Calu3 (cell line): ENCODE measurements around the gene THOC3. TPM values are rescaled to one million over a fixed set of nuclear protein-coding genes. Genes with fewer than 3 reads are reported as not detected.
"Not testable (repeated sequence)": the region's sequence is repeated elsewhere in the genome, so short reads cannot be mapped to it uniquely, and the experiment has no call there.

ENCODE experiments used
- BruUV-seq: library from RNA; stranded (reverse); fragments of 400-500 nt; replicated peaks from 2 replicates; lab custom pipeline; 2021; lab: Mats Ljungman, UMichigan
- CTCF ChIA-PET: fragments of 300-600 bp; sonication (Branson Sonifier 250); formaldehyde crosslinking; loops from one replicate; lab custom pipeline; 2022; ENCODE audit warnings: antibody characterized with exemption; lab: Charles Lee
- DNase-seq: peaks from one replicate; pipeline ENCODE4 v3.0.0; 2022
- H3K27ac Mint-ChIP-seq: one replicate; pipeline ENCODE4 v1.8.0; 2022; ENCODE audit warnings: mixed read lengths; ENCODE audit not compliant: unreplicated experiment
- H3K27me3 Mint-ChIP-seq: one replicate; pipeline ENCODE4 v1.8.0; 2022; ENCODE audit warnings: mixed read lengths; ENCODE audit not compliant: unreplicated experiment
- H3K36me3 Mint-ChIP-seq: one replicate; pipeline ENCODE4 v1.8.0; 2022; ENCODE audit warnings: mild to moderate bottlenecking, moderate library complexity, mixed read lengths; ENCODE audit not compliant: insufficient read depth, unreplicated experiment
- H3K4me1 Mint-ChIP-seq: one replicate; pipeline ENCODE4 v1.8.0; 2022; ENCODE audit warnings: mild to moderate bottlenecking, low read depth, mixed read lengths; ENCODE audit not compliant: unreplicated experiment
- H3K4me3 Mint-ChIP-seq: one replicate; pipeline ENCODE4 v1.8.0; 2022; ENCODE audit warnings: mild to moderate bottlenecking, low read depth, moderate library complexity, mixed read lengths; ENCODE audit not compliant: unreplicated experiment
- H3K9me3 Mint-ChIP-seq: one replicate; pipeline ENCODE4 v1.8.0; 2022; ENCODE audit warnings: low read depth, mixed read lengths; ENCODE audit not compliant: unreplicated experiment
- intact Hi-C: fragments of 100-400 bp; cut with micrococcal nuclease; formaldehyde crosslinking; loops from one replicate; pipeline ENCODE4 v1.10.0; 2022; ENCODE audit not compliant: unreplicated experiment
- total RNA-seq: library from RNA; stranded (reverse); gene quantifications from 2 replicates; pipeline ENCODE4 v1.2.3, GENCODE V29; 2022
- TF ChIP-seq, protein P1 (sequence below): fragments of 200-600 bp; IDR thresholded peaks from one replicate; pipeline ENCODE4 v1.8.0; 2022; ENCODE audit warnings: antibody characterized with exemption; ENCODE audit not compliant: unreplicated experiment

THOC3 gene
- total RNA-seq, 1 experiment from 2014 or later = 87.8 TPM

DNA sequence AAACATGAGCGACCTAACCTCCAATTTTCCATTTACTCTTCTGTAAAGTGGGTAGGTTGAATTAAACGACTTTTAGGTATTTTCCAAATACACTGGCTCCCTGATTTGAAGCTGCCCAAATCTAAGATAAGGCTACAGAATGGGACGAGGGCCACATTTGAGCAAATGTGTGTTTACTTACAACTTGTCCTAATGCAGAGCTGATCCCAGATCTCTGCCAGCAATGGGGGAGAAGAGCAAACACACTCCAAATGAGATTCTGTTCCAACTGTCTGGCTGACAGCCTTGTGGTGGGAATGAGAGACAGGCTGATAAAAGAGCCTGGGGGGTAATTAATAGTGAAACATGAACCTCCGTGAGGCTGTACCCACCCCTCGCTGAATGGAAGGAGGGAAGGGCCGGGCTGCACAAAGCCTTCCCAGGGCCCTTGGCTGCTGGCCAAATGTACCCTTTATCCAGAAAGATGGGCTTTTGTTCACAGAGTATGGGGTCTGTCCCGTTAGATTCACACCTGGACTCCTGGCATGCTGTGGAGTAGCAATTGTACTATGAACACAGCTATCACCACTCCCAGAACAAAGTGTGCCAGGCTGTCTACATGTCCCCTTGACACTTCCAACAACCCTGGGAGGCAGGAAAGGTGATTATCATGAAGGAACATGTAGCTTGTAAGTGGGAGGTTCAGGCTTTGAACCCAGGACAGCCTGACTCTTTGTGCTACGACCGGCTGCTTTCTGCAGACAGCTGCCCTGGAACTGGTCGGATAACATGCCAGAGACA, 19.6 kb downstream of the THOC3 start:
- H3K9me3 Mint-ChIP-seq, CTCF ChIA-PET, BruUV-seq, H3K4me1 Mint-ChIP-seq, H3K36me3 Mint-ChIP-seq, H3K4me3 Mint-ChIP-seq, H3K27ac Mint-ChIP-seq, H3K27me3 Mint-ChIP-seq, intact Hi-C loops, DNase-seq: not testable (repeated sequence)

DNA sequence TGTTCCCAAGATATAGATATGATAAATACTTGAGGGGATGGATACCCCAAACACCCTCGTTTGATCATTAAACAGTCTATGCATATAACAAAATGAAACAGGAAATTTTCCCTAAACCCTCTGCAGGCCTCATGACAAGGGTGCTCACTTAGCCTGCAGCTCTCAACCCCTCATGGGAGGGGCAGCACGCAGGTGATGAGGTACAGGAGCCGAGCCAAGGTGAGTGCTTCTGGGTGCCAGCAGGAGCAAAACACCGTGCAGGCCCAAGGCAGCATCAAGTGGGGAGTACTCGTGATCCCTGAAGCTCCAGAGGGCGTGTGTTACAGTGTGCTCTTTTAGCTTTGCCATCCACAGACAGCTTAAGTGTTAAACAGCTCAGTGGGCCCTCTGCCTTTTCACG, 24.9 kb downstream of the THOC3 start:
- H3K4me1 Mint-ChIP-seq, H3K27me3 Mint-ChIP-seq, H3K27ac Mint-ChIP-seq, H3K4me3 Mint-ChIP-seq, BruUV-seq, intact Hi-C loops, CTCF ChIA-PET, H3K36me3 Mint-ChIP-seq, H3K9me3 Mint-ChIP-seq, DNase-seq: not testable (repeated sequence)

DNA sequence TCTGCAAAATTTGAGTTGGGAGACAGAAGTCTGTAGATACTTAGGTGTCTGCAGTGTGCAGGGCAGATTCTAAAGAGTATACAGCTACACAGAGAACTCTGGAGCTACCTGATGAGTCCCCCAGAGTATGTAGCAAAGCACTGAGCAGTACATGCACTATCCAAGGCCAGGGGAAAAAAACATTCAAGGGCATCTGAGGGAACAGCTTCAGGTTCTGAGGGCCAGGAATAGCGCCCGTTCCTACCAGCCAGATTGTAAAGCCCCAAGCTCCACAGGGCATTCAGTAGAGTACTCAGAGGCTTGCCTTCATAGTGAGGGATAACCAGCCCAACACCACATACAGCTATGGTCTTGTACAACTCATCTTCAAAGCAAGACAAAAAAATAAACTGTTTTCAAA, 27.5 kb downstream of the THOC3 start:
- H3K4me3 Mint-ChIP-seq, DNase-seq, CTCF ChIA-PET, H3K36me3 Mint-ChIP-seq, H3K4me1 Mint-ChIP-seq, H3K9me3 Mint-ChIP-seq, BruUV-seq, H3K27ac Mint-ChIP-seq, intact Hi-C loops, H3K27me3 Mint-ChIP-seq: not testable (repeated sequence)

DNA sequence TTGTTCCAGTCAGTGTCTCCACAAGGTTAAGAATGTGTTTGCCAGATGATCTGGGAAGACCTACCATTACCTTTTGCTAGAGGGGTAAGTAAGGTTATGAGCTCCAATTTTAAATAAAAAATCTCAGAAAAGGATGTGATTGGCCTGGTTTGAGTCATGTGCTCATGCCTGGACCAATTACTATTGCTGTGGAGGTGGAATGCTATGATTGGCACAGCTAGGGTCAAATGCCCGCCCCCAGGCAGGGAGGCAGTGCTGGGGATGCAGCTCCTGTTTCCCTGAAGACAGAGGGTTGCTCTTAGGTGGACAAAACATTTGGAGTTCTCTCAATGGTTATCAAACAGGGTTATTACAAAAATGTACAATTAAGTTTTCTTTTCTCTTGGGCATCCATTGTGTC, 29.6 kb downstream of the THOC3 start:
- H3K4me3 Mint-ChIP-seq, H3K27ac Mint-ChIP-seq, H3K36me3 Mint-ChIP-seq, H3K27me3 Mint-ChIP-seq, H3K4me1 Mint-ChIP-seq, H3K9me3 Mint-ChIP-seq, intact Hi-C loops, DNase-seq, BruUV-seq: not testable (repeated sequence)
- CTCF ChIA-PET = interaction anchor here (0.6 kb wide), 1 partner anchor 43 kb away, joined by 4 read pairs; no protein-coding TSS in a partner anchor

DNA sequence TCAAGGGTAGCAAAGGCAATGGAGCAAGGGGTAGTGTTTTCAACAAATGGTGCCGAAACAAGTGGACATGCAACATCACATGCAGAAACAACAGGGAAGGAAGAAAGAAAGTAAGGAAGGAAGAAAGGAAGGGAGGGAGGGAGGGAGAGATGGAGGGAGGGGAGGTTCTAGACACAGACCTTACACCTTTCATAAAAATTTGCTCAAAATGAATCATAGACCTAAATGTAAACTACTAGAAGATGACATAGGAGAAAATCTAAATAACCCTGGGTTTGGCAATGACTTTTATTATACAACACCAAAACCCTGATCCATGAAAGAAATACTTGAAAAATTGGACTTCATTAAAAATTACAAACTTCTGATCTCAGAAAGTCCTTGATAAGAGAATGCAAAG, 39.4 kb downstream of the THOC3 start:
- H3K4me1 Mint-ChIP-seq, H3K27ac Mint-ChIP-seq, H3K9me3 Mint-ChIP-seq, BruUV-seq, CTCF ChIA-PET, H3K36me3 Mint-ChIP-seq, H3K4me3 Mint-ChIP-seq, DNase-seq, H3K27me3 Mint-ChIP-seq, intact Hi-C loops: not testable (repeated sequence)

DNA sequence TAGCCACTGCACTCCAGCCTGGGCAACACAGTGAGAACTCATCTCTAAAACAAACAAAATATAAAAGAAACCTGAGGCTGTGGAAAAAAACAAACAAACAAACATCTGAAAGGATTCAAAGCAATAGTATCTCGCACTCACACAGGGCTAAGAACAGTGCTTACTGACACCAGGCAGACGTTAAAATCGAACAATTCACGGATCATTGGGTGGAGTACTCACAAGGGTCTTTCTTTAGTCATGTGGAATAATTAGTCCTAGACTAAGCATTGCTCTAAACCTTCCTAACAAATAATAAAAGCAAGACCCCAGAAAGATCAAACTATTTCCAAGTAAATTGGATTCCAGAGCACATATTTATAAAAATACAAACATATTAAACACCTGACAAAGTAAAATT, 43.0 kb downstream of the THOC3 start:
- H3K4me1 Mint-ChIP-seq, H3K4me3 Mint-ChIP-seq, H3K36me3 Mint-ChIP-seq, H3K27me3 Mint-ChIP-seq, CTCF ChIA-PET, H3K9me3 Mint-ChIP-seq, DNase-seq, H3K27ac Mint-ChIP-seq, BruUV-seq, intact Hi-C loops: not testable (repeated sequence)

DNA sequence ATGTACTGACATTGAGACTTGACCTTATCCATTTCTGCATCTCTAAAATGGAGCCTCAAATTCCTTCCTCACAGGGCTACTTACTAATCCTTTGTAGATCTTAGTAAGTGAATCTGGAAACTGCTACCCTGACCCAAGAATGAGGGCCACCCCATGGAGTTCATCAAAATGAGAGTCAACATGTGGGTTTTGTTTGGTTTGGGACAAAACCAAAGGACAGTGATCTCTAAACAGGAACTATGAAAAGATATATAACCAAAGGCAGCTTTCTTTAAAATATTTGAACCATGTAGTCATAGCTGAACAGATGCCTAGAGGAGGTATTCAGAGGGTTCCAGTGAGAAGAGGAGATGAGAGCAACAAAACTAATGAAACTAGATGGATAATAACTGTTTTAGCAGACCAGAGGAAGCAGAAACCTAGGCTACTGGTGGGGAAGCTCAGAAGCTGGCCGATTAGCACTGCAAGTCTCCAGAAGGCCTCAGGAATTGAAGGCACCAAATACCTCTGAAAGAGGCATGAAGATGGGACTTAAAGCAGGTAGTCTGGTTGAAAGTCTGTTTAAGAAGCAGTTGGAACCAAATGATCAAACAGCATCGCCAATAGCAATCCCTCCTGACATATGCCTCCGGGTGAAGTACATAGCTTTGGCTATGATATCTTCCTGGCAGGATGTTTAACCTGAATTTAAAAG, 45.8 kb downstream of the THOC3 start:
- no peaks in the 10 kb centered on the region for H3K4me1 Mint-ChIP-seq
- TF ChIP-seq, protein P1, sequence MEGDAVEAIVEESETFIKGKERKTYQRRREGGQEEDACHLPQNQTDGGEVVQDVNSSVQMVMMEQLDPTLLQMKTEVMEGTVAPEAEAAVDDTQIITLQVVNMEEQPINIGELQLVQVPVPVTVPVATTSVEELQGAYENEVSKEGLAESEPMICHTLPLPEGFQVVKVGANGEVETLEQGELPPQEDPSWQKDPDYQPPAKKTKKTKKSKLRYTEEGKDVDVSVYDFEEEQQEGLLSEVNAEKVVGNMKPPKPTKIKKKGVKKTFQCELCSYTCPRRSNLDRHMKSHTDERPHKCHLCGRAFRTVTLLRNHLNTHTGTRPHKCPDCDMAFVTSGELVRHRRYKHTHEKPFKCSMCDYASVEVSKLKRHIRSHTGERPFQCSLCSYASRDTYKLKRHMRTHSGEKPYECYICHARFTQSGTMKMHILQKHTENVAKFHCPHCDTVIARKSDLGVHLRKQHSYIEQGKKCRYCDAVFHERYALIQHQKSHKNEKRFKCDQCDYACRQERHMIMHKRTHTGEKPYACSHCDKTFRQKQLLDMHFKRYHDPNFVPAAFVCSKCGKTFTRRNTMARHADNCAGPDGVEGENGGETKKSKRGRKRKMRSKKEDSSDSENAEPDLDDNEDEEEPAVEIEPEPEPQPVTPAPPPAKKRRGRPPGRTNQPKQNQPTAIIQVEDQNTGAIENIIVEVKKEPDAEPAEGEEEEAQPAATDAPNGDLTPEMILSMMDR = no peak
- no peak for DNase-seq
- no peaks in the 10 kb centered on the region for H3K27me3 Mint-ChIP-seq
- H3K27ac Mint-ChIP-seq = no peak overlapping the region
- CTCF ChIA-PET = no interaction called here
- no peak overlapping the region for H3K4me3 Mint-ChIP-seq
- intact Hi-C loops = no loop called here
- no peaks in the 10 kb centered on the region for H3K36me3 Mint-ChIP-seq
- no peaks in the 10 kb centered on the region for H3K9me3 Mint-ChIP-seq
- BruUV-seq = no TSS peak
